NCI-H446 treated with DMSO at 0.1 percent for 48 hours (cell line): ENCODE data around the gene ATP10B.
"Not testable (repeated sequence)": the region's sequence is repeated elsewhere in the genome, so short reads cannot be mapped to it uniquely, and the experiment has no call there.

Experiments
- DNase-seq: peaks from one replicate; lab custom pipeline; 2025; lab: John Stamatoyannopoulos, UW

ATP10B gene

DNA sequence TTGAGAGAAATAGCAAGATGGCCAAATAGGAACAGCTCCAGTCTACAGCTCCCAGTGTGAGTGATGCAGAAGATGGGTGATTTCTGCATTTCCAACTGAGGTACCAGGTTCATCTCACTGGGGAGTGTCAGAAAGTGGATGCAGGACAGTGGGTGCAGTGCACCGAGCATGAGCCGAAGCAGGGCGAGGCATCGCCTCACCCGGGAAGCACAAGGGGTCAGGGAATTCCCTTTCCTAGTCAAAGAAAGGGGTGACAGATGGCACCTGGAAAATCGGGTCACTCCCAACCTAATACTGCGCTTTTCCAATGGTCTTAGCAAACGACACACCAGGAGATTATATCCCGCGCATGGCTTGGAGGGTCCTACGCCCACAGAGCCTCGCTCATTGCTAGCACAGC, 39.0 kb downstream of the ATP10B start:
- DNase-seq, result not testable (repeated sequence)

DNA sequence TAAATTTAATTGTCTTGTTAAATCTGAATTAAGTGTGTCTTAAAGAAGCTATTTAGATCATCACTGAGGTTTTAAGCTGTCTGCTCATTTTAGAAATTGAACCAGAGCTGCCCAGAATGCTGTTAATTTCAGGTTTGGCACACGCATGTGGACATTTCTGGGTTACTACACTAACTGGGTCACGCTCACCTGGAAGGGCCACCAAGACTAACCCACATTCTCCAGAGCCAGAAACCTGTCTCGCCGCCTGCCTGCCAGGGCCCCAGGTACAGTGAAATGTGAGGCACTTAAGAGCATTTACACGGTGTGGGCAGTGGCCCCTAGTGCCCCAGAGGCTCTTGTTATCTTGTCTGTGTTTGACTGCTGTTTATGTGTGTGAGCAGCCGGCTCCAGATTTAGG, 46.6 kb downstream of the ATP10B start:
- no peak for DNase-seq

DNA sequence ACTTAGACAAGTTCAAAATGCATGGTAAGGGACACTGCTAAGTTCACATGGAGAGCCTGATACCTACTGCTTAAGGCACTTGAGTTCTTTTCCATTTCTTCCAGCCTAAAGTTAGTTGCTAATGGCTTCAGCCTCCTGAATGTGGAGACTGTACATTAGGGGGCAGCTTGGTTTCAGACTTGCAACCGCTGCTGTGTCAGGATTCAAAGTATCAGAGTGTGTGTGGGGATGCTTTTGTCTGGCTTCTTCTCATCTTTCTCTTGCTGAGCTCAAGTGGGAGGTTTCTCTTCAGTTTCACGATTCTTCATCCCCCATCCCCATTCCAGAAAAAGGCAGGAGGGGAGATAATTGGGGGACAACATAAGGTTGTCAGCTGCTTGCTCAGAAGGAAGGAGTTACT, 49.4 kb downstream of the ATP10B start:
- no peak for DNase-seq

DNA sequence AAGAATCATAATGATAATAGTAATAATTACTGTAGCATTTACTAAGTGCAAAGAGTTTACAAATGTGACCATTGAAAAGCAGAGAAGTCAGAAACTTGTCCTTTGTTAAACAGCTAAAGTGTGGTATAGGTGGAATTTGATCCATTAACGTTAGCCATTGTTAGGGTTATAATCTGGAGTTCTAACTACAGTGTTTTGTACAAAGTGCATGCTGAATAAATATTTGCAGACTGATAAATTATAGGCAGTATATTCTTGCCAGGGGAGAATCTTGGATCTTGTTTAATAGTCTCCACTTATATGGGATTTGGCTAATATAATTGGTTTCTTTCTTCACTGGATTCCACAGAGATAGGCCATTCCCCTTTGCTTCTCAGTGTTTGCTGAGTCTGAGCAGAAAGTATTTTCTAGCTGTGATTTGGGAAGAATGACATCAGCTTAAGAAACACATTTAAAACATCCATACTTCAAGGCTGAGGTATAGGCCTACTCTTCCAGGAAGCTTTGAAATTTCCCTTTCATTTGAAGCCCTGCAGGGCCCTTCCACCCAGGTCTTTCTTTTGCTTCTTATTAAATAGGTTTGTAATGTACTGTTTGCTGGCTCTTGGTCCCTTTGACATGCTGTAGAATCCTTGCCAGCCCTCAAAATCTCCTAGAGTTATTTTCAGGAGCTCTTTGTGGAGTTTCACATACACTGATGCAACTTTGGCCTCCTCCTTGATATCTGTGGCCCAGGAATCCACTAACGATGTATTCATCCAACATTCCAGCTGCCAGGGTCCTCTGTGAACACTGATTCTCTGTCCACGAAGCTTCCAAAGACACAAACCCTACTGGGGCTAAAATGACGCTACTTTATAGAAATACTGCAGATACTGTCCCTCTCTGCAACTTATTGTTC, 51.4 kb downstream of the ATP10B start:
- peak; percentile 5 for DNase-seq

DNA sequence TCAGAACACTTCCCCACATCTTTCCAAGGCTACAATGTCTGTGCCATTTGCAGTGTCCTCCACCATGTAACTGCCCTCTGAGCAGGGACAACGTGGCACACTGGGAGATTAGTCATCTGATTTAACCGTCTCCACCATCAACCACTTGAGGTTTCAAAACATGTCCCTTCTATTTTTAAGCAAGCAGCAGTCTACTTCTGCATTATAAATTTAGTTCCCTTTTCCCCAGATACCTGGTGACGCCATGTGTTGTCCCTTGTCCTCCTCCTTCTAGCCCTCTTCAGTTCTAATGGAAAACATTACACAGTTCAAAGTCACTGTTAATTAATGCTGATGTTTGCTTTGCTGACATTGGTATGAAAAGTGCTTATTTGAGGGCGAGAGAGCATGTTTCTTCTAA, 52.8 kb downstream of the ATP10B start:
- DNase-seq, result no peak

DNA sequence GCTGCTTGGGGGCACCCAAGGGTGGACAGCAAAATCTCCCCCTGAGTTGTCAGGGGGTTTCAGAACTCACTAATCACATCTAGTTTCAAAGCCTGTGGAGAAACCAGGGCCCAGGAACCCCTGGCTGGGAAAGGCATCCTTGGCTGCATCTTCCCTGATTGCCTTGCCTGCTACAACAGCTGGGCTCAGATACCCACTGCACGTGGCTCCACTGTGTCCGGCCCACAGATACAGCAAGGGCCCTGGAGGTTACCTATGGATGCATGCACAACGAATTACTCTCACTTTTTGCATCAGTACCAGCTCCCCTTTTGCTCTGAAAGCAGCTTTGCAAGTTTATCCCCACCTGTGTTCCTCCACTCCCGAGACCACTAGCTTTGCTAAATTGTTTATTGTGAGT, 55.0 kb downstream of the ATP10B start:
- DNase-seq, result no peak

DNA sequence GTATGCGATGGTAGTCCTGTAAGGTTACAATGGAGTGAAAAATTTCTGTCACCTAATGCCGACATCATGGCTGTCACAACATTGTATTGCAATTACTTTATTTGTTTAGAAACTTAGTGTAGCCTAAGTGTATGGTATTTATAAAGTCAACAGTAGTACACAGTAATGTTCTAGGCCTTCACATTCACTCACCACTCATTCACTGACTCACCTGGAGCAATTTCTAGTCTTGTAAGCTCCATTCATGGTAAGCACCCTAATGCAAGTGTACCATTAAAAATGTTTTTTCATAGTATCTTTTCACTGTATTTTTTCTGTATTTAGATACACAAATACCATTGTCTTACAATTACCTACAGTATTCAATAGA, 58.5 kb downstream of the ATP10B start:
- DNase-seq, result no peak

DNA sequence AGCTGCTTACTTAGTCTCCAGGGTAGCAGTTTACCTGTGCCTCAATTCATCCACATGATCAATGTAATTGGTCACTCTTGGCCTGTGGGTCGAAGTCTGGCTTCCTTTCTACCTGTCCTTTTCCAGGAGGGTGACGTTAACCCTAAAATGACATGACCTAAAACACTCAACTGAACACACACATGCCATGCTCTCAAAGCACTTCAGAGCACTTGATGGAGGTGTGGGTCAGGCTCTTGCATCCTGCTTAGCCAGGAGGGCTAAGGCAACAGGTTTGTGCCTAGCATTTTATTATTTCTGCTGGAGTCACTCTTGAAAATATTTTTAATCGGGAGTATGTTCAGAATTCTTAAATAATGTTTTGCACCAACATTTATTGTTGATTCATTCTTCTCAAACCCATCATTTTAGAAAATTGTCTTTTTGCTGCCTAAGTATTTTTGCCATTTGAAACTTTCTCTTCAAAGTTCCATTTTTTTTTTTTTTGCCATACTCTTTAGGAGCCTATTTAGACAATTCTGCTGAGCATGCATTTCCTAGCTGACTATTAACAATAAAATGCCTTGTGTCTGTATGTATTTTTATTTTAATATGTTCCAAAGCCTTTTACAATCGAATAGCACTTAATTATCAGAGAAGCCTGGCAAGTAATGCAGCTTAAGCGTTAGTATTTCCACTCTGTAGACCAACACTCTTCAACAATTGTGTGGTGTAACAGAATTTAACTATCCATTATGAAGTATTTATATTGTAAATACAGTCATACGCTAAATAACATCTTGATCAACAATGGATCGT, 59.1 kb downstream of the ATP10B start:
- no peak for DNase-seq

DNA sequence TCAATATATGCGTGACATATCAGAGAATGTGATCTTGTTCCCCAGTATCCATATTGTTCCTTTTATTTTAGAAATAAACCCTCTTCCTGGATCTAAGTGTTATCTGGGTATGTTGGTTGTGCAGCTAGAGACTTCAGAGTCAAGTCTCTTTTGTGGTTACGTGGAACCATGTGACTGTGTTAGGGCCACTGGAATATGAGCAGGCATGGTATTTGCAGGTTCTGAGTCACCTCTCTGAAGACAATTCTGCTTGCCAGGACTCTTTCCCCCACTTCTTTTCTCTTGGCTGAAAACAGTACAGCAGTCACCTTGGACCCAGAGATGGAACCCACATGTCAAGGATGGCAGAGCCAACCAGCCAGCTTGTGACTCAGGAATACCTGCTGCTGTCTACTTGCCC, 59.7 kb downstream of the ATP10B start:
- no peak for DNase-seq

DNA sequence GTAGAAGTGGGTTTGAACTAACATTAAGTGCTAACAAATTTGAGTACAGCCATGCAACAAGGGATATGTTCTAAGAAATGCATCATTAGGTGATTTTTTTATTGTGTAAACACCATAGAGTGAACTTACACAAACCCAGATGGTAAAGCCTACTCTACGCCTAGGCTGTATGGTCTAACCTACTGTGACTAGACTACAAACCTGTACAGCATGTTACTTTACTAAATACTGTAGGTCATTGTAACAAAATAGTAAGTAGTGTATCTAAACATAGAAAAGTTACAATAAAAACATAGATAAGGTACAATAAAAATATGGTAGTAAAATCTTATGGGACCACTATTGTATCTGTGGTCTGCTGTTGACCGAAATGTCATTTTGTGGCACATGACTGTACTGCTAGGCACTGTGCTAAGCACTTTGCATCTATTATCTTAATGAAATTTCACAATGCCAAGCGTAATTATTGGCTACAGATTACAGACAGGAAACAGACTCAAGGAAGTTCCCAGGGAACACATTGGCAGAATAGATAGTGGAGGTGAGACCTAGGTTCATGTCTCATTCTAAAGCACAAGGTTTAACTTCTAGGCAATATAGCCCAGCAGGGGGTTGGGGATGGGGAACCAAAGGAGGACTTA, 62.7 kb downstream of the ATP10B start:
- no peak for DNase-seq

DNA sequence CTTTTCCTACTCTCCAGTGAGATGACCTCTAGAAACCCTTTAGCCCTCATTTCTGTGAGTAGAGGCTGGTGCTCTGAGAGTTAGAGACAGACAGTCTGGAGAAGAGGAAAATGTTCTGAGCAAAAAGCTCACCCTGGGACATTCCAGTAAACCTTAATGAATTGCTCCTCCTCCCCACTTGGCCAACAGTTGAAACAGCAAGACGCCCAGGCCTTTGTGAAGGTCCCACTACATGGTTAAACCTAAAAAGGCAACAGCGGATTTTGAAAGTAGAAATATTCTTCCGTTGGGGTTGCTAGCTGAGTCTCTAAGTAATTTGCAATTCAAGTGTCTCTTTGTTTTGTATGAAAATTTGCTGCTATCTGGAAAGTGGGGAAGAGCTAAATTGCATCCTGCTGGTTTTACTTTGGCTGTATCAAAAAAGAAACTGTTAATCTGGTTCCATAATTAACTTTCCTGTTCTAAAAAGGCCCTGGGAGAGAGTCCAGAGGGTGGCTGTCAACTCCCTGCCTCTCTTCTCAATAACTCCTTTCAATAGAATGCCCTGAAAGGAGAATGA, 63.8 kb downstream of the ATP10B start:
- no peak for DNase-seq

DNA sequence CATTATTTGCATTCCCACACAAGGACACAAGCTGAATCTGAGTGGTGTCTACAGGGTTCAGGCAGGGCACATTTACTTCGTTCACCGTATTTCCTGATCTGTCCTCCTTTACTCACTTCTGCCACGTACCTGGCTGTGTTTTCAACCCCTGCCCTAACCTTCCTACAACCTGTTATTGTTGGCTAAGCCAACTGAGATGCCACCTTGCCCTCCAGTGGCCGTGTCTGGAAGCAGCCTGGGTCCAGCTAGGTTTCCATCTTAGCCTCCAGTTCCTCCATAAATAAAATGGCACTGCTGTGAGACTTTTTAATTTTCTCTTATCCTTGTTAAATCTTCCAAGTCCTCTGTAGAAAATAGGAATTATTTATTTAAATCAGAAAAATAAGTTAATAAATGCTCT, 64.8 kb downstream of the ATP10B start:
- DNase-seq, result no peak

DNA sequence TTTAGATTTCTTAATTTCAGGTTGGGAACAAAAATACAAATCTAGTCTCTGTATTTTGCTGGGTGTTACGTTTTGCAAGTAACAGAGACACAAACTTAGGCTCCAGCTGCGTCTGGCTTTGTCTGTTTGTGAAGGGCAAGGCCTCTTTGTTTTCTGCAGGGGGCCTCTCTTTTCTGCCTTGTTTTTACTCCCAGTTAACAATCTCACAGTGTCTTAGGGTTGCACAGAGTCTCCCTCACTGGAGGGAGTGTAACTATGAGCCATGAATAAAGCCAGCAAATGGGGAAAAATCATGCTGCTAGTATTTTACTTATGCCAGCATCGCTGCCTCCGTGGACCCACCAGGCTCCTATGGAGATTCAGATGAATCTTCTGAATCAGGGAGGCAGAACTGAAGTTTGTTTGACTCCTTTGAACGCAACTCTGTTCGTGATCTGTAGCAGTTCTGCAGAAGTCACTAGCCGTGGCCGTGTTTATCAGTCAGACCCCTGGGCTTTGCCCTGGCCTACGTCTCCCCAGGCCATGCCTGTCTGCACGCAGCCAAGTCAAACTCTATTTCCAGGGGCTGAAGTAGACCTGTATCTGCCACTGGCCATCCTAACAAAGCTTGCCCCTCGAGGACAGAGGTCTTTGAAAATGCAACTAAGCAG, 77.2 kb downstream of the ATP10B start:
- no peak for DNase-seq

DNA sequence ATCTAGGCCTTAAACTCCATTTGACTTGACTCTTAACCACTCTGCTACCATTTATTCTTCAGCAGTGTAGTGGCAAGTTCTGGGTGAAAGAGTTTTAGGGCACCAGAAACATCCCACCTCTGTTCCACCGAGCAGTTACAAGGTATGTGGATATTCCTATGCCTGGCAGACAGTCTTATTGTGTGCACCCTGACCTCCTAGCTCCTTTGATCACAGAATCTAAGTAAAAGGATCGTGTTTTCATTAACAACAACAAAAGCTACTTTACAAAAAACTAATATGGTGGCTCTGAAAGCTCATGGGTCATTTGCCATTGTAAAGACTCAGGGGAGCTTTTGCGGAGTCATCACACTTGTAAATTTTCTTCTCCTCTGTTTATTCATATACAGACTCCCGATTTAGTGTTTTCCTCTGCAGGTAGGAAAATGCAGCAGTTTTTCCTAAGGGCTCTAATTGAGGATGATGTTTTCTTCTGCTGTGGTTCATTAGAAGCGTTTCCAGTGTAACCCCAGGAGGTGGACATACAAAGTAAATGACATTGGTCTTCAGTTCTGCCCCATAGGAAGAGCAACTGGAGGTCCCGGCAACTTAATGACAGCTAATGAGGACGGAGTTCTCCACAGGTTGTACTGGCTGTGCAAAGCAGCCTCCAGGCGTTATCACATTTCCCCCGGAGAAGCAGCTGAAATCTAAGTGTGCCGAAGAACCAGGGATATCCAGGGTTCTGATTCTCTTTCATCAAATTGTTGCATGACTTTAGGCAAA, 78.2 kb downstream of the ATP10B start:
- no peak for DNase-seq

DNA sequence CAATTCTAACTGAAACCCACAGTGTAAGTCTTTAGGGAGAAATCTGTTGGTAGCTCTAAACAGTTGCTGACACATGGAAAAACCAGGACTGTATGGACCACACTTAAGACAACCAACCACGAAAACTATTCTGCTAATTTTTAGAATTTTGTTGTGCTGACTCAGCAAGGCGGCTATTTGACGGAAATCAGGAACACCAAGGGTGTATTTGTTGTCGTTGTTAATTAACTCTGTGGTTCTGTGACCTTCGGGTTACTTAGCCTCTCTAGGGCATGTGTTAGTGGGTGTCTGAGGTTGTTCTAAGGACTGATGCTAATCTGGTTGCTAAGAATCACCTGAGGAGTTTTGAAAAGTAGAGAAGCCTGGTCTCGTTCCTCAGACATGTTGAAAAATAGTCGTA, 79.2 kb downstream of the ATP10B start:
- DNase-seq, result no peak

DNA sequence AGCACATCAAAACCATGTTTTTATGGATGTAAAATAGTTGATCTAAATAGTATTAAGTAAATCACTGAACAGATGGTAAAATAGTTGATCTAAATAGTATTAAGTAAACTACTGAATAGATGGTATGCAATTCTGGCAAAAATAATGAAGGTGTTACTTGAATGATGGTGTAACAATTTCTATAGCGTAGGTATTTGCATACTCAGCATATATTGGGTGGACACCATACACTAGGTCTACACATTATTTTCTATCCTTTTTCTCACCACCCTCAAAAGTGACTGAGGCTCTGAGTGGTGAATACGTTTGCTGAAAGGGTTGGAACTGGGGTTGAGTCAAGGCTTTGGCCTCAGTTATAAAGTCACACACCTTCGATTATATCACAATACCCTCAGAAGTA, 81.3 kb downstream of the ATP10B start:
- DNase-seq, result no peak

DNA sequence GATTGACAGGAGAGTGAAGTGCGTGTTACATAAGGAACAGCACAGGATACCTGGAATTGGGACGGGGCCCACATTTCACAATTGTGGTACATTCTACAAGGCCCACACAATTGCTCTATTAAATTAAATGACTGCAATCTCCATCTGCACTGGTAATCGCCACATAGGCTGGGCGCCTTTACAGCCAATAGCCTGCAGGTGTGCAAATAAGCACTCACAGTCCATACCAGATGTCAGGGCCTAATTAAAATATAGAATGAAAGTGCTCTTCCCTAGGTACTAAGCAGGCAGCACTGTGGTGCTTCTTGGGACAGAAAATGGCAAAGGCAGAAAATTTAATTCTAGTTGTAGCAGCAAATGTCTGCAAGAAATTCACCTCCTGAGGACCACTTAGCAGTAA, 82.7 kb downstream of the ATP10B start:
- DNase-seq, result no peak

DNA sequence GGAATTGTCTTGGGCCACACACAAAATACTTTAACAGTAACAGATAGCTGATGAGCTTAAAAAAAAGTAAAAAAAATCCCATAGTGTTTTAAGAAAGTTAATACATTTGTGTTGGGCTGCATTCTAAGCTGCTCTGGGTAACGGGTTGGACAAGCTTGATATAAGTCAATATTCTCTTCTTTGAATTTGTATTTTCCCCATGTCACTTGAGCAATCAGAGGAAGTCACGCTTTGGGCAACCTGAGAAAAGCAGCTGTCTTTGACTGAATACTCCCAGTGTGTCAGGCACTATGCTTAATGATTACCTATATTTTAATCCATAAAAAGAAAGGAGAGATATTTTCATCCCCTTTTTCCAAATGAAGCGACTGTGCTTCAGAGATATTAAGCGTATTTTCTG, 84.9 kb downstream of the ATP10B start:
- no peak for DNase-seq

DNA sequence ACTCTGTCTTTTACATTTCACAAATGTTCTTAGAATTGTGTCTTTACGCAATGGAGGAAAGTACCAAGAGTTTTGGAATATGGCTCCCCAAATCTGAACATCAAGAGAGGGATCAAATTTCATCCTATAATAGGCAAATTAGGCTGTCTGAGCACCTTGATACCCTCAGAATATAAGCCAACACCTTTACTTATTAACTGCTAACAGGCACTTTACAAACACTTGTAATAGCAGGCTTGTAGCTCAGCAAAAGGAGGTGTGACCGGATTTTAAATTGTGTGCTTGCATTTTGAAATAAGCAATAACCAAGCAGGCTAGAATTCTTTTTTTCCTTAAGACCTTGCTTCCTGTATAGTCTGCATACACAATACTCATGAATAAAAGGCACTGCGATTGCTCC, 92.0 kb downstream of the ATP10B start:
- DNase-seq, result no peak

DNA sequence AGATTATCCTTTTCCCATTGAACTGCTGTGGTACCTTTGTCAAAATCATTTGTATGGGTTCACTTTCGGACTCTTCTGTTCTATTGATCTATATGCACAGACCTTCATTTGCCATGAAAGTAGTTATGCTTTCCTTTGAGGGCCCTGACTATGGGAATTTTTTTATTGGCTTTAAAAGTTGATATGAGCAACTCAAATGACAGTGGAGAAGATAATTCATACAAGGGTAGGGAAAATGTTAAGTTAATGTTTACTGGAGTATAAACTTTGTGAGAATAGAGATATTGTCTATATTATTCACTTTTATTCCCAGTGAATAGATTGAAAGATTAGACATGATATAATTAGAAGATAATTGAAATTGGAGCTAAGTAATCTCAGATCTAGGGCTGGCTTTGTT, 94.8 kb downstream of the ATP10B start:
- DNase-seq, result no peak

DNA sequence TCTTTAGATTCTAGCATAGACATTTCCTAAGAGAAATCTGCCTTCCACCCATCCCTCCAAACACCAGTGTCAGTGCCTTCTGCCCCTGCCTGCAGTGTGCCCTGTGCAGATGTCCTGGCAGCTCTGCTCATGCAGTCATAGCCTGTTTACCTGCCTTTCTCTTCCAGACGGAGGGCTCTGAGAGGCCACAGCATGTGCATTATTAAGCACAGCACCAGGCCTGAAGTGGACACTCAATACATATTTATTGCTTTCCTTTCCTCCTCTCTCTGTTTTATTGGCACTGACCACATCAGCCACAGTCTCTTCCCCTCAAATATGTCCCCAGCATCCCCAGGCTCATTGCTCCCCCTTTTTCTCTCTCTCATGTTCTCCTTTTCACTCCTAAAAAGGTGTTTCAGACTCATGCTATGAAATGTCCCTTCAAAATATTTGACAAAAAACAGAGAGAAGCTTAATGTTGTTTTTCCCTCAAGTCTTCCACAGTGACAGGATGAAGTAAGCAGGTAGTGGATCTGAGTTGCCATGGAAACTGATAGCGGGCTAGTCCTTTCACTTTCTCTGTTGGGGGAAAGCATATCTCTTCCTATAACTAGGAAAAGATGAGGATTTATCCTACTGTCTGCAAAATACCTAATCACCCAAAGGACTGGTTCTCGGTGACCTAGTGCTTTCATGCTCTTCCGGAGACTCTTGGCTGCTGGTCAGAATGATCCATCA, 100.9 kb downstream of the ATP10B start:
- no peak for DNase-seq
